Liver (tissue), 9 donors: ENCODE results near the gene ADORA2B. TPM values are rescaled to one million over a fixed set of nuclear protein-coding genes. Genes with fewer than 3 reads are reported as not detected.

Source experiments
- DNase-seq: peaks from one replicate; pipeline ENCODE4 v3.0.0-alpha.2; 2017; ENCODE audit warnings: low spot score
- H3K27ac ChIP-seq, 2 donors: one replicate each; pipeline ENCODE4 v1.7.0; 2013; ENCODE audit warnings: inconsistent platforms in 2 of 2, low read length in 2 of 2, control low read depth in 1 of 2, low read depth in 1 of 2, mild to moderate bottlenecking in 1 of 2
- H3K27me3 ChIP-seq, 4 donors: one replicate each; pipeline versions ENCODE4 v1.6.1 to v1.7.0; 2013; ENCODE audit warnings: low read length in 3 of 4, inconsistent platforms in 1 of 4, mild to moderate bottlenecking in 1 of 4, moderate library complexity in 1 of 4; ENCODE audit not compliant: control insufficient read depth in 4 of 4, insufficient read depth in 4 of 4
- H3K36me3 ChIP-seq, 4 donors: one replicate each; pipeline versions ENCODE4 v1.6.1 to v1.7.0; 2013; ENCODE audit warnings: low read length in 3 of 4, mild to moderate bottlenecking in 3 of 4, low read depth in 1 of 4, moderate library complexity in 1 of 4; ENCODE audit not compliant: control insufficient read depth in 4 of 4, insufficient read depth in 3 of 4
- H3K4me1 ChIP-seq, 4 donors: one replicate each; pipeline versions ENCODE4 v1.6.1 to v1.7.0; 2013; ENCODE audit warnings: low read length in 3 of 4, mild to moderate bottlenecking in 3 of 4, moderate library complexity in 1 of 4; ENCODE audit not compliant: control insufficient read depth in 4 of 4, insufficient read depth in 4 of 4
- H3K4me3 ChIP-seq, 3 donors: one replicate each; pipeline versions ENCODE4 v1.6.1 to v1.7.0; 2013; ENCODE audit warnings: low read length in 3 of 3, control low read depth in 1 of 3, low read depth in 1 of 3, mild to moderate bottlenecking in 1 of 3
- H3K9ac ChIP-seq, 2 donors: one replicate each; pipeline ENCODE4 v1.7.0; 2013; ENCODE audit warnings: low read length in 2 of 2, mild to moderate bottlenecking in 2 of 2, moderate library complexity in 2 of 2, control low read depth in 1 of 2, low read depth in 1 of 2
- H3K9me3 ChIP-seq, 4 donors: one replicate each; pipeline versions ENCODE4 v1.6.1 to v1.7.0; 2013; ENCODE audit warnings: low read length in 3 of 4; ENCODE audit not compliant: control insufficient read depth in 4 of 4
- ATF3 ChIP-seq: IDR thresholded peaks from 2 replicates; pipeline ENCODE4 v1.6.1; 2016; ENCODE audit warnings: antibody characterized with exemption
- CTCF ChIP-seq: fragments of 150-350 bp; IDR thresholded peaks from 2 replicates; pipeline ENCODE4 v1.5.1; 2017; ENCODE audit warnings: improper control_type of control experiment, low read depth, low read length; ENCODE audit not compliant: missing input control
- EGR1 ChIP-seq, 2 donors: IDR thresholded peaks; 2 replicates each; pipeline ENCODE4 v1.6.1; 2016 to 2018; ENCODE audit warnings: antibody characterized with exemption in 2 of 2, low read depth in 2 of 2
- FOXA1 ChIP-seq: IDR thresholded peaks from 2 replicates; pipeline ENCODE4 v1.6.1; 2016; ENCODE audit warnings: antibody characterized with exemption
- FOXA2 ChIP-seq: IDR thresholded peaks from 2 replicates; pipeline ENCODE4 v1.6.1; 2016; ENCODE audit warnings: antibody characterized with exemption
- GABPA ChIP-seq, 2 donors: IDR thresholded peaks in 1 of 2; conservative IDR thresholded peaks in 1 of 2; 2 replicates each; pipeline ENCODE4 v1.6.1; 2016; ENCODE audit warnings: antibody characterized with exemption in 2 of 2, mild to moderate bottlenecking in 1 of 2, moderate library complexity in 1 of 2
- HNF4A ChIP-seq, 2 donors: conservative IDR thresholded peaks; 2 replicates each; pipeline ENCODE4 v1.6.1; 2016; ENCODE audit warnings: antibody characterized with exemption in 2 of 2, mild to moderate bottlenecking in 2 of 2
- HNF4G ChIP-seq: IDR thresholded peaks from 2 replicates; pipeline ENCODE4 v1.6.1; 2016; ENCODE audit warnings: antibody characterized with exemption
- JUND ChIP-seq, 2 donors: IDR thresholded peaks; 2 replicates each; pipeline ENCODE4 v1.6.1; 2016; ENCODE audit warnings: antibody characterized with exemption in 2 of 2
- MAX ChIP-seq: IDR thresholded peaks from 2 replicates; pipeline ENCODE4 v1.6.1; 2016; ENCODE audit warnings: antibody characterized with exemption
- NR2F2 ChIP-seq: IDR thresholded peaks from 2 replicates; pipeline ENCODE4 v1.6.1; 2016; ENCODE audit warnings: antibody characterized with exemption
- RAD21 ChIP-seq, 2 donors: IDR thresholded peaks; 2 replicates each; pipeline ENCODE4 v1.6.1; 2016; ENCODE audit warnings: antibody characterized with exemption in 2 of 2, mild to moderate bottlenecking in 2 of 2
- REST ChIP-seq: IDR thresholded peaks from 2 replicates; pipeline ENCODE4 v1.6.1; 2016; ENCODE audit warnings: antibody characterized with exemption, mild to moderate bottlenecking
- RXRA ChIP-seq, 2 donors: IDR thresholded peaks; 2 replicates each; pipeline ENCODE4 v1.6.1; 2017 to 2018; ENCODE audit warnings: antibody characterized with exemption in 2 of 2, mild to moderate bottlenecking in 1 of 2
- SP1 ChIP-seq: IDR thresholded peaks from 2 replicates; pipeline ENCODE4 v1.6.1; 2018; ENCODE audit warnings: antibody characterized with exemption, mild to moderate bottlenecking
- TAF1 ChIP-seq: conservative IDR thresholded peaks from 2 replicates; pipeline ENCODE4 v1.6.1; 2016; ENCODE audit warnings: antibody characterized with exemption, mild to moderate bottlenecking
- YY1 ChIP-seq: IDR thresholded peaks from 2 replicates; pipeline ENCODE4 v1.6.1; 2016; ENCODE audit warnings: antibody characterized with exemption, mild to moderate bottlenecking
- WGBS: extraction: QIAGEN DNeasy Blood & Tissue Kit; methylation state at CpG from one replicate; pipeline ENCODE4 v1.1.7; 2013; 5-methylcytosine and 5-hydroxymethylcytosine counted together
- polyA plus RNA-seq, 2 donors: library from polyadenylated mRNA; stranded (reverse) in 1 of 2; unstranded in 1 of 2; fragments of 200-250 nt in 1 of 2; fragments of >200 nt in 1 of 2; fragmentation: Nextera tagmentation in 1 of 2; extraction: Ambion mirVana in 1 of 2; gene quantifications; one replicate each; pipeline versions ENCODE4 v1.2.1 to v1.2.3, GENCODE V29; 2013 to 2015
- total RNA-seq, 2 donors: library from RNA; depleted of rRNA; stranded (reverse); fragments of >200 nt; gene quantifications; one replicate each; pipeline ENCODE4 v1.2.3, GENCODE V29; 2014
- TF ChIP-seq, protein P1 (sequence below): IDR thresholded peaks from 2 replicates; pipeline ENCODE4 v1.6.1; 2016; ENCODE audit warnings: antibody characterized with exemption
- donor health status: healthy.
- donor health status: healthy.
- donor health status: healthy.
- donor health status: healthy.
- donor health status: healthy.

The ADORA2B gene
- total and polyA plus RNA-seq, 4 donors, result 0.24 to 3.3 (median 0.28) TPM

DNA sequence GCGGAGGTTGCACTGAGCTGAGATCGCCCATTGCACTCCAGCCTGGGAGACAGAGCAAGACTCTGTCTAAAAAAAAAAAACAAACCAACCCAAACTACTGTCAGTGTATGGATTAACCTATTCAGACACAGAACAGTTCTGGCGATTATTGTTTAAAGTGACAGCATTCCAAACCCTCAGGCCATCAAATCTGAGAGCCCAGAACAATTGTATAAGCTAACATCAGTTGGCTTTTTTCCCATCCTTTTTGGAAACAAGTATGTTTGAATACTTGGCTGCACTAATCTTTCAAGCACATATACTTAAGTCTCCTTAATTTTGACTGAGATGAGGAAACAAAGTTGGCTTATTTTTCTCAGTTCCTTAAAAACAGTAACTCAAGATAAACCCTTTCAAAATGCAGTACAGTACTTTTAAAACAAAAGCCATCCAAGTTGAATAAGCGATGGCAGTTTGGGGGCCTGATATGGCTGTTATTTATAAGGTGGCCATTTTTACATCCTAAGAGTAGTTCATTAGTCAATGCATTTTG is 53.2 kb downstream of the ADORA2B start:
- no peaks in the 10 kb centered on the region for H3K9me3 ChIP-seq
- H3K27ac ChIP-seq, result no peak overlapping the region
- no peak overlapping the region for H3K4me3 ChIP-seq
- no peak for DNase-seq
- 85% methylated on average over 4 of the region's 4 CpGs for WGBS
- H3K4me1 ChIP-seq, result peaks cover 3 to 16% (median 8%) of the 10 kb centered on the region in 4 donors
- H3K9ac ChIP-seq, result no peak overlapping the region
- TF ChIP-seq FOXA2 (no peak), HNF4A (conservative IDR thresholded peaks at IDR 0.05) (no peak), MAX (no peak), NR2F2 (no peak), SP1 (no peak), HNF4G (no peak), JUND (IDR thresholded peaks at IDR 0.05) (no peak), REST (no peak), EGR1 (IDR thresholded peaks at IDR 0.05; ENCODE audit: low read depth in 2 of 2) (no peak), FOXA1 (no peak)
- TF ChIP-seq, protein P1, sequence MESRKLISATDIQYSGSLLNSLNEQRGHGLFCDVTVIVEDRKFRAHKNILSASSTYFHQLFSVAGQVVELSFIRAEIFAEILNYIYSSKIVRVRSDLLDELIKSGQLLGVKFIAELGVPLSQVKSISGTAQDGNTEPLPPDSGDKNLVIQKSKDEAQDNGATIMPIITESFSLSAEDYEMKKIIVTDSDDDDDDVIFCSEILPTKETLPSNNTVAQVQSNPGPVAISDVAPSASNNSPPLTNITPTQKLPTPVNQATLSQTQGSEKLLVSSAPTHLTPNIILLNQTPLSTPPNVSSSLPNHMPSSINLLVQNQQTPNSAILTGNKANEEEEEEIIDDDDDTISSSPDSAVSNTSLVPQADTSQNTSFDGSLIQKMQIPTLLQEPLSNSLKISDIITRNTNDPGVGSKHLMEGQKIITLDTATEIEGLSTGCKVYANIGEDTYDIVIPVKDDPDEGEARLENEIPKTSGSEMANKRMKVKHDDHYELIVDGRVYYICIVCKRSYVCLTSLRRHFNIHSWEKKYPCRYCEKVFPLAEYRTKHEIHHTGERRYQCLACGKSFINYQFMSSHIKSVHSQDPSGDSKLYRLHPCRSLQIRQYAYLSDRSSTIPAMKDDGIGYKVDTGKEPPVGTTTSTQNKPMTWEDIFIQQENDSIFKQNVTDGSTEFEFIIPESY, result no peak
- H3K36me3 ChIP-seq, result peaks cover 1 to 15% (median 12%) of the 10 kb centered on the region in 4 donors
- H3K27me3 ChIP-seq, result no peaks in the 10 kb centered on the region

DNA sequence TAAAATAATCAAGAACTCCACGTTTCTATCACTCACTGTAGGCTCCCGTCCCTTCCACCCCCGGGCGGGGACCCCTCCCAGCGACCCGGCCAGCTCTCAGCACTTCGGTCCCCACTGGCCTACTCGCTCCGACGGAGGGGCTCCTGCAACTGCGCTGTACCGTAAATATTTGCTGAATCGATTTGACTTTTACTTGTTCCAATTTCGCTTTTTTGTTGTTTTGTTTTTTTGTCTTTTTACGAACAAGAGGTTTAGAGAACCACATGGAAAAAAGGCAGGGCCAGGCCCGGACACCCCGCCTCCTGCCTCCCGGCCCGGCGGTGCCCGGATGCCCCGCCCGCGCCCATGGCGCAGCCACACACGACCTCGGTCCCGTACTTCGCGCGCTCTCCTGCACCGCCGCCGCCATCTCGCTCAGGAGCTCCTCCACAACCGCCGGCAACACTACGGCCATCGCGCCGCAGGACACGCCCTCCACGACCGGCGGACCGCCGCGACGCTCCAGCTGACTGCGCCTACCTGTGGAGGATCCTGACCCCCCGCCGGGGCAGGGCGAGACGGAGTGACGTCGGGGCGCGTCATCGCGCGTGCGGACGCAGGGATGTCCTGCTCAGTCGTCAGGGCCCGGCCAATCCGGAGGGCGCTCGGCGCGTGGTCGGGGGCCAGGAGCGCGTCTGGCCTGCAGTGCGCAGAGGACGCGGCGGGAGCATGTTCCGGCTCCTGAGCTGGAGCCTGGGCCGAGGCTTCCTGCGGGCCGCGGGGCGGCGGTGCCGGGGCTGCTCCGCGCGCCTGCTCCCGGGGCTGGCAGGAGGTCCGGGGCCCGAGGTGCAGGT is 54.4 kb downstream of the ADORA2B start, which contains the start of the genes TTC19 and ZSWIM7:
TSS of gene TTC19 (plus strand) at position 684 of the 833 bp plus-strand sequence. CDS start at position 709, 25 bp downstream.
TSS of gene ZSWIM7 (minus strand) at position 564 of the 833 bp plus-strand sequence. CDS start at position 454, 110 bp downstream.
- H3K4me1 ChIP-seq, result peaks cover 3 to 16% (median 8%) of the 10 kb centered on the region in 4 donors
- H3K27ac ChIP-seq, result peak within 1 kb of the TSS; percentile 82 to 99
- H3K9ac ChIP-seq, result peak within 1 kb of the TSS; percentile 89 to 94
- no peaks in the 10 kb centered on the region for H3K27me3 ChIP-seq
- H3K4me3 ChIP-seq, result peak within 1 kb of the TSS; percentile 77 to 93 (median 93)
- peak; percentile 95 for DNase-seq
- H3K9me3 ChIP-seq, result no peaks in the 10 kb centered on the region
- H3K36me3 ChIP-seq, result peaks cover 4 to 26% (median 21%) of the 10 kb centered on the region in 4 donors
- under 1% methylated on average over 91 of the region's 91 CpGs for WGBS
- no peak for TF ChIP-seq HNF4G
- TF ChIP-seq CTCF, result peak; percentile 1
- TF ChIP-seq YY1, result peak; percentile 92
- TF ChIP-seq ATF3, result no peak
- TF ChIP-seq RXRA (IDR thresholded peaks at IDR 0.05), result no peak
- TF ChIP-seq EGR1 (IDR thresholded peaks at IDR 0.05; ENCODE audit: low read depth in 2 of 2), result no peak
- no peak for TF ChIP-seq FOXA2
- TF ChIP-seq, protein P1, result no peak
- TF ChIP-seq JUND (IDR thresholded peaks at IDR 0.05), result no peak
- TF ChIP-seq RAD21 (IDR thresholded peaks at IDR 0.05), result peak in 1 of 2 donors; percentile 24
- TF ChIP-seq MAX, result no peak
- TF ChIP-seq TAF1, result peak; percentile 72
- no peak for TF ChIP-seq HNF4A (conservative IDR thresholded peaks at IDR 0.05)
- TF ChIP-seq GABPA (IDR thresholded peaks at IDR 0.05 in 1 of 2, conservative IDR thresholded peaks at IDR 0.05 in 1 of 2), result peak in 1 of 2 donors; percentile 36
- TF ChIP-seq NR2F2, result no peak
- no peak for TF ChIP-seq FOXA1
